ENCODE results near the gene EIF3M. TPM values are rescaled to one million over a fixed set of nuclear protein-coding genes. Genes with fewer than 3 reads are reported as not detected.

EIF3M gene
- total RNA-seq, 3 donors from 2014 or later = 268 to 398 (median 393) TPM

DNA sequence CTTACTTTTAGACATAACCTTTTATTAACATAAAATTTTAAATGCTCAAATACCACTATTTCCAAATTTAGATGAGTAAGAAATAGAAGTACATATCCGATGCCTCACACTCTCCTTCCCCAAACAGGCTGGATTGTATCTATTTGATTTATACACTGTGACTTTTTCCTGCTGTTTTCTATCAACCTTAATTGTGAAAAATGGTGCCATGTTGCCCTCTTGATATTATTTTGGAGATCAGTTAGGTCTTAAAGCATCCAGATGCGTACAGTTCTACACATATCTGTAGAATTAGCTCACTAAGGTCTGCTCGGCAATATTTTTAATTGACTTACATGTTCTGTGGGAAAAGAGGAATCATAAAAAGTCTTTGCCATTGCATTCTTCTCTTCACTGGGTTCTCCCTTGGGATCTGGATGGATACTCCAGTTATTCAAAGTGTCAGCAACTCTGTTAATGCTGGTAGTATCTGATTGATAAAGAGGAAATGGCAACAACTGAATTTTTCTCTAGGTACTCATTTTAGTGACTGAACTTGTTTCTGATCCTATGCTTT is 27.2 kb downstream of the EIF3M start:
- intact Hi-C loops (cut with DNase I; ENCODE audit: low total_unique reads) = no loop called here
- H3K27ac ChIP-seq = no peak overlapping the region
- no peak overlapping the region for H3K4me3 ChIP-seq
- H3K36me3 ChIP-seq = no peaks in the 10 kb centered on the region
- no peaks in the 10 kb centered on the region for H3K27me3 ChIP-seq
- H3K9me3 ChIP-seq = no peaks in the 10 kb centered on the region
- no peak for DNase-seq (ENCODE audit: low spot score in 2 of 2)
- H3K4me1 ChIP-seq = no peaks in the 10 kb centered on the region
- no peak for TF ChIP-seq CTCF (IDR thresholded peaks at IDR 0.05)
- TF ChIP-seq POLR2AphosphoS5 (IDR thresholded peaks at IDR 0.05) = no peak
- no peak for TF ChIP-seq POLR2A (IDR thresholded peaks at IDR 0.05)

GRCh38 chr11:32613500-32614151 is 30.0 kb downstream of the EIF3M start:
- no peaks in the 10 kb centered on the region for H3K4me1 ChIP-seq
- no peak for TF ChIP-seq POLR2A (IDR thresholded peaks at IDR 0.05)
- TF ChIP-seq POLR2AphosphoS5 (IDR thresholded peaks at IDR 0.05) = no peak
- TF ChIP-seq CTCF (IDR thresholded peaks at IDR 0.05) = no peak
- H3K36me3 ChIP-seq = no peaks in the 10 kb centered on the region
- no peaks in the 10 kb centered on the region for H3K9me3 ChIP-seq
- intact Hi-C loops (cut with DNase I; ENCODE audit: low total_unique reads) = no loop called here
- no peak for DNase-seq (ENCODE audit: low spot score in 2 of 2)
- no peaks in the 10 kb centered on the region for H3K27me3 ChIP-seq
- no peak overlapping the region for H3K27ac ChIP-seq
- H3K4me3 ChIP-seq = no peak overlapping the region

DNA sequence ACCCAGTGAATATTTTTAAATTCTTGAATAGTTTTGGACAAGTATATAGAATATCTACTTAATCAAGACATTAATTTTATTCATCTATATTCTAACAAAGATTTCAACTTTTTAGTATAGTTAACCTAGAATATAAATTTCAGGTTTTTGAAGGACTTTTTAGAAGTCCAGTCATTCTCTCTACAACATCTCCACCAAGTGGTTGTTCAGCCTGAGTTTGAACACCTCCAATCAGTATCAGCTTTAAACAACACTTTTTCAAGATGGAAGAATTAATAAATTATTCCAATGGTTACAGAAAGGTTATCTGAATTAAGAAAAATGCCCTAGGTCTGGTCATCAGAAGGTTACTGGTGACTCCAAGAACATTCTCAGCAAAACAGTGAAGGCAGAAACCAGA is 31.8 kb downstream of the EIF3M start:
- Histone ChIP-seq H3K27ac (no peak overlapping the region), H3K36me3 (no peaks in the 10 kb centered on the region), H3K4me1 (no peaks in the 10 kb centered on the region), H3K9me3 (no peaks in the 10 kb centered on the region), H3K27me3 (no peaks in the 10 kb centered on the region), H3K4me3 (no peak overlapping the region)
- no peak for DNase-seq (ENCODE audit: low spot score in 2 of 2)
- intact Hi-C loops (cut with DNase I; ENCODE audit: low total_unique reads) = no loop called here
- TF ChIP-seq POLR2AphosphoS5 (IDR thresholded peaks at IDR 0.05) (no peak), POLR2A (IDR thresholded peaks at IDR 0.05) (no peak), CTCF (IDR thresholded peaks at IDR 0.05) (no peak)

DNA sequence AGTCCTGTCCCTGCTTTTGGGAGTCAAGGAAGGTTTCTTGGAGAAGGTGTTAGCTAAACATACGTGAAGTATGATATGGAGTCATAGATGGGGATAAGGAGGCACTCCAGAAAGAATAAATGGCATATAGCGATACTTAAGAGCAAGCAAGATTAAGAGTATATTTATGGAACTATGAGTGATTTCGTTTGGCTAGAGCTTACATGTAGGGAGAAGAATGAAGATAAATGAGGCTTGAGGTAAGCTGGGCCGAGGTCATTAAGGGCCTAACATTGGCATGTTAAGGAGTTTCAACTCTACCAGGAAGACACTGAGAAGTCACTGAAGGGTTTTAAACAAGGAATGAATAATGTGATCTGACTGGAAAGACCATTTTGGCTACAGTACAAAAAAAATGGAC is 33.3 kb downstream of the EIF3M start:
- Histone ChIP-seq H3K36me3 (no peaks in the 10 kb centered on the region), H3K9me3 (no peaks in the 10 kb centered on the region), H3K27ac (no peak overlapping the region), H3K27me3 (no peaks in the 10 kb centered on the region), H3K4me1 (no peaks in the 10 kb centered on the region), H3K4me3 (no peak overlapping the region)
- DNase-seq (ENCODE audit: low spot score in 2 of 2) = no peak
- intact Hi-C loops (cut with DNase I; ENCODE audit: low total_unique reads) = no loop called here
- no peak for TF ChIP-seq POLR2A (IDR thresholded peaks at IDR 0.05)
- no peak for TF ChIP-seq CTCF (IDR thresholded peaks at IDR 0.05)
- TF ChIP-seq POLR2AphosphoS5 (IDR thresholded peaks at IDR 0.05) = no peak

- H3K27me3 ChIP-seq = no peaks in the 10 kb centered on the region
- H3K36me3 ChIP-seq = no peaks in the 10 kb centered on the region
- TF ChIP-seq CTCF (IDR thresholded peaks at IDR 0.05) = no peak
- no peak for TF ChIP-seq POLR2AphosphoS5 (IDR thresholded peaks at IDR 0.05)
- TF ChIP-seq POLR2A (IDR thresholded peaks at IDR 0.05) = no peak
- no peak overlapping the region for H3K27ac ChIP-seq
- H3K4me1 ChIP-seq = no peaks in the 10 kb centered on the region
- intact Hi-C loops (cut with DNase I; ENCODE audit: low total_unique reads) = no loop called here
- H3K4me3 ChIP-seq = no peak overlapping the region
- no peak for DNase-seq (ENCODE audit: low spot score in 2 of 2)
- no peaks in the 10 kb centered on the region for H3K9me3 ChIP-seq
Measured at GRCh38 chr11:32630844-32631243, 47.2 kb downstream of the EIF3M start.

All from breast epithelium (tissue), 4 donors.